HG02763 (cell line): Measurements from ENCODE around the gene POLR1B.
"Not testable (repeated sequence)": the region's sequence is repeated elsewhere in the genome, so short reads cannot be mapped to it uniquely, and the experiment has no call there.

Source experiments
- ATAC-seq: cut with Tn5 transposase; IDR thresholded peaks from one replicate; pipeline ENCODE4 v1.9.1; 2021; ENCODE audit warnings: mild to moderate bottlenecking, moderate library complexity; ENCODE audit not compliant: unreplicated experiment

The POLR1B gene

DNA sequence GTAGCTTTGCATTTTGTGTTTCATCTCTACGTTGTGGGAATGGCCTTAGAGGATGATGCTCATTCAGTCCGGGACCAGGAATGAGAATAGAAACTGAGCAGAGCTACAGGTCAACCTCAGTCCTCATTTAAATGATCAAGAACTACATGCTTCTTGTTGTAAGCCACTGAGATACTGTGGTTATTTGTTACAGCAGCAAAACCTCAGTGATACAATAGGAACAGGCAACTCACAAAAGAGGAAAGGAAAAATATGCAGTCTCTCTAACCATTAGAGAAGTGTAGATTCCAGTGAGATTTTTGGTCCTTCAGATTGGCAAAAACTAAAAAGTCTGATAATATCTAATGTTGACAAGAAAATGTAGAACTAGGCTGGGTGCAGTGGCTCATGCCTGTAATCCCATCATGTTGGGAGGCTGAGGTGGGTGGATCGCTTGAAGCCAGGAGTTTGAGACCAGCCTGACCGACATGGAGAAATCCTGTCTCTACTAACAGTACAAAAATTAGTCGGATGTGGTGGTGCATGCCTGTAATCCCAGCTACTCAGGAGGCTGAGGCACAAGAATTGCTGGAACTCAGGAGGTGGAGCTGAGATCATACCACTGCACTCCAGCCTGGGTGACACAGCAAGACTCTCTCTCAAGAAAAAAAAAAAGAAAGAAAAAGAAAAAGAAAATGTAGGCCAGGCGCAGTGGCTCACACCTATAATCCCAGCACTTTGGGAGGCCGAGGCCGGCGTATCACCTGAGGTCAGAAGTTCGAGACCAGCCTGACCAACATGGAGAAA is 55.5 kb downstream of the POLR1B start:
- ATAC-seq: no peak

GRCh38 chr2:112600634-112601033 is 58.4 kb downstream of the POLR1B start:
- no peak for ATAC-seq

DNA sequence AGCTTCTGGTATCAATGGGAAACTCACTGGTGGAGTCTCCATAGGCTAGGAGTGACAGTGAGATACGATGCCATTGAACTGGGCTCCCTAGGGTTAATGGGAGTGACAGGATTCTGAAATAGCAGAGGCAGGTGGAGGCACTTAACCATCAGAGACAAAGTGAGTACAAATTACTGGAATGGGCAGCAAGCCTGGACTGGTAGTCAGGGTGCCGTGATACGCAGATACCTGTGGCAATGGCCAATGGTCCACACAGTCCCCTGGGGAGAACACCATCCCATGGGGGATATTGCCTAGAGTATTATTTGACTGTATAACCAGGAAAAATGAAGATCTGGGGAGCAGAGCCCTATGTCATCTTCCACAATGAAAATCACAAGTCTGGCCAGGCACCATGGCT is 59.5 kb downstream of the POLR1B start:
- no peak for ATAC-seq

DNA sequence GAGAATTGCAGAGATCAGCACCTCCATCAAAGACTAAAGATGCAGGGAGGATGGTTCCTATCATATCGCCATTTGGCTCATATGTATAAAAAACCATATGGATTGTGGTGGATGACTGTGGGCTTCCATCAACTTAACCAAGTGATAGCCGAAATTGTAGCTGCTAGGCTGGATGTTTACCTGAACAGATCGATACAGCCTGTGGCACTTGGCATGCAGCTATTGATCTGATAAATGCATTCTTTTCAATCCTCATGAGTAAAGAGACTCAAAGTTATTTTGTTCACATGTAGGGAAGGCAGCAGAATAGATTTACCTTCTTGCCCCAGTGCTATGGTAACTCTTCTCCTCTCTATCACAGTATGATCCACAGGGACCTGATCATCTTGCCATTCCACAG is 60.7 kb downstream of the POLR1B start:
- no peak for ATAC-seq

GRCh38 chr2:112603731-112604130 is 61.5 kb downstream of the POLR1B start:
- no peak for ATAC-seq

DNA sequence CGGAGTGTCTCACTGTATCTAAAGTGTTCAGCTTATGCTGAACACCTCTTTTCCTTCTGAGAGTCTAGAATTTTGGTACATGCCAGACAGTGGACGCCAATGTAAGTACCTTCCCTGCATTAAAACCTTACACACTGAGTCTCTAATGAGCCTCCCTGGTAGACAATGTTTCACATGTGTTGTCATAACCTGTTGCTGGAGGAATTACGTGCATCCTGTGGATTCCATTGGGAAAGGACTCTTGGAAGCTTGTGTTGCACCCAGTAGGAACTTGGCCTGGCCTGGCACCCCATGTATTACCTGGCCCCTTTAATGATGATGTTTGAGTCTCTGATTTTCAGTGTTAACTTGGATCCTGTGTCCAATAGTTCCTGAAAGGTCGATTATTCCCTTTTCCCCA is 62.7 kb downstream of the POLR1B start:
- ATAC-seq: no peak

DNA sequence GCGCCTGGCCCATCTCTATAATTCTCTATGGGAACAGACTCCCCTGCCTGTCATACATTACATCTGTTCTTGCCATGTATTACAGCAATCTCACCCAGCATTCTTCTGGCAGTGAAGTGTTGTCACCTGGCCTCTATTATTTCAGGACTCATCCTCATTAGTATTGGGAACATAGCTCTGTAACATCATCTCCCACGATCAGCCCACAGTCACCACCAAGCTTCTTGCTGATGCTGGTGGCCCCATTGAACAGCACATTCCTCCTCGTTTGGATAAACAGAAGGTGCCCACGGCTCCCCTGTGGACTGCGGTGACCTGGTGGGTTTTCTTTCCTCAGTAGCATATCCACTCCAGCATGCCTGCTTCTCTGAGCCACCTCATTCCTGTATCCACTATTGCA is 63.7 kb downstream of the POLR1B start:
- ATAC-seq: no peak

DNA sequence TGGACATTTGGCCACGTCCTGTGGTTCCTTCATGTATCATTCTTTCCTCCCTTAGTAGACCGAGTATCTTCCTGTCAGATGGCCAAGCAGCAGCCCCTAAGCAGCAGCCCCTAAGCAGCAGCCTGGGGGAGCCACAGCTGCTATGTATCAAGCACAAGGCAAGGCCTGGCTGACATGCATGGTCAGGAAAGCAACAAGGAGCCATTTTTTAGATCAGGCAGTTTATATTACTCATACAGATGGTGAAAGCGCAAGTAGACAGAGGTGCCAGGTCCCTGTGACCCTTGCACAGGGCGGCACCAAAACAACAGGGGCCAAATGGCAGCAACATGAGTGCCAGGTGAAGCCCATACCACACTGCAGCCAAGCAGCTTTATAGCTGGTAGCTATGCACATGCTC is 64.3 kb downstream of the POLR1B start:
- ATAC-seq: no peak

DNA sequence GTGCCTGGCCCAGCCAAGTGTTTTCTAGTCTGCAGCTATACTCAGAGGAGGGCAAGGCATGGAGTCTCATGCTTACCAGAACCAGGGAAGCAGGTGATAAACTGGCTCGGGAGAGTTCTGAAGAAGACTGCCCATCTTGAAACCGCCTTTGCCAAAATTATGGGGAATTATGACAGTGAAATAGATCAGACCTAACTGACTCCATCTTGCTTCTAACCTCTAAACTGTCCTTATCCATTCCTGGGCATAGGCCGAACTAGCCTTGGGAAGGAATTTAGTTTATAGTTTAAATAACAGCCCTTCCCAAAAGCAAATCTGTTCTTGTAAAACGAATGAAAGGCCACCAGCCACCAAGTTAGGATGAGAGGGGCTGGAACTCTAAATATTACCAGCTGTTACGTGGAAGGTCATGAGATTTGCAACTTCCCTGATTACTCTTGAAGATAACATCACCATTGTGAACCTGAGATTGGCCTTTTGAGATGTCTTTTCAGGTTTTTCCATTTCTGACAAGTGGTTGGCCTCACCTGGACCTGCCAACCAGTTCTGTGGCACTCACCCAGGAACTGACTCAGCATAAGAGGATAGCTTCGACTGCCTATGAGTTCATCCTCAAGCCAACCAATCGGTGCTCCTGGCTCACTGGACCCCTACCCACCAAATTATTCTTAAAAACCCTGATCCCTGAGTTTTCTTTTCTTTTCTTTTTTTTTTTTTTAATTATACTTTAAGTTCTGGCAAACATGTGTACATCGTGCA is 65.6 kb downstream of the POLR1B start:
- no peak for ATAC-seq

- not testable (repeated sequence) for ATAC-seq
These were observed 67.1 kb downstream of the POLR1B start for GRCh38 chr2:112609320-112609719.

DNA sequence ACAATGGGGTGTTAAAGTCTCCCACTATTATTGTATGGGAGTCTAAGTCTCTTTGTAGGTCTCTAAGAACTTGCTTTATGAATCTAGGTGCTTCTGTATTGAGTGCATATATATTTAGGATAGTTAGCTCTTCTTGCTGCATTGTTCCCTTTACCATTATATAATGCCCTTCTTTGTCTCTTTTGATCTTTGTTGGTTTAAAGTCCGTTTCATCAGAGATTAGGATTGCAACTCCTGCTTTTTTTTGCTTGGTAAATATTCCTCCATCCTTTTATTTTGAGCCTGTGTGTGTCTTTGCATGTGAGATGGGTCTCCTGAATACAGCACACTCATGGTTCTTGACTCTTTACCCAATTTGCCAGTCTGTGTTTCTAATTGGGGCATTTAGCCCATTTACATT is 70.0 kb downstream of the POLR1B start:
- ATAC-seq: not testable (repeated sequence)

- no peak for ATAC-seq
These were observed 72.1 kb downstream of the POLR1B start for GRCh38 chr2:112614201-112614840.

DNA sequence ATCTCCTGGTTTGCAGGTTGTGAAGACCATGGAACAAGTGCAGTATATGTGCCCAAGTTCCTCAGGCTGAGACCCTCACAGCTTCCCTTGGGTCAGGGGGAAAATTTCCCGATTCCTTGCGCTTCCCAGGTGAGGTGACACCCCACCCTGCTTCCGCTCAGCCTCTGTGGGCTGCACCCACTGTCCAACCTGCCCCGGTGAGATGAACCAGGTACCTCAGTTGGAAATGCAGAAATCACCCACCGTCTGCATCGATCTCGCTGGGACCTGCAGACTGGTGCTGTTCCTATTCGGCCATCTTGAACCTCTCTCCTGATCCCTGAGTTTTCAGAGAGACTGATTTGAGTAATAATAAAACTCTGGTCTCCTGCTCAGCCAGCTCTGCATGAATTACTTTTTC is 72.8 kb downstream of the POLR1B start:
- ATAC-seq: no peak

GRCh38 chr2:112615798-112616197 is 73.5 kb downstream of the POLR1B start:
- not testable (repeated sequence) for ATAC-seq

GRCh38 chr2:112618383-112618782 is 76.1 kb downstream of the POLR1B start:
- ATAC-seq: no peak

DNA sequence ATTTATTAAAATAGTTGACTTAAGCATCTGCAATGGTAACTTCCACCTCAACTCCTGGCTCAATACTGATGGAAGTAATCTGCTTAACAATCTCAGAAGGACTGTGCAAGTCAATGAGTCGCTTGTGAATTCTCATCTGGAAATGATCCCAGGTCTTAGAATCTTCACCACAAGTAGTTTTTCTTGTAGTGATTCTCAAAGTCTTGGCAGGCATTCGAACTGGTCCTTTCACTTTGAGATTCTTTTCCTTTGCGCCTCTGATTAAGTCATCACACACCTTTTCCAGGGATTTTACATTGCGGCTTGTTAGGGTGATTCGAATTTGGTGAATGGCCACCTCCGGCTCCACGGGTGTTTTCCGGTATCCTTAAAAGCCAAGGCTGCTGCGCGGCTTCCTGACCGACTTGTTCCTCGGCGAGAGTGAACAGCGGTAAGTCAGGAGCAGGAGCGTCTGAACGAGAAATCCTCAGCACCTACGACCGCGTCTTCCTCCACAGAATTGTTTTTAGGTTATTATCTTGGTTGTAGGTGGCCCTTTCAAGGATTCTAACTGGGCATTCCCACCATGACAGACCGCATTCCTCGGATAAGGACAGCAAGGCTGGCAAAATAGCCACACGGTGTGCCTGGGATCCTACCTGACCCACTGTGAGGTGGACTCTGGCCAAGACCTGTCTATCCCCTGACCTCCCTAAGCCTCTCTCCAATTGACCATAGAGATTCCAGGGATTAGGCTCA is 79.7 kb downstream of the POLR1B start:
- ATAC-seq: no peak

GRCh38 chr2:112622528-112622849 is 80.2 kb downstream of the POLR1B start:
- ATAC-seq: no peak

DNA sequence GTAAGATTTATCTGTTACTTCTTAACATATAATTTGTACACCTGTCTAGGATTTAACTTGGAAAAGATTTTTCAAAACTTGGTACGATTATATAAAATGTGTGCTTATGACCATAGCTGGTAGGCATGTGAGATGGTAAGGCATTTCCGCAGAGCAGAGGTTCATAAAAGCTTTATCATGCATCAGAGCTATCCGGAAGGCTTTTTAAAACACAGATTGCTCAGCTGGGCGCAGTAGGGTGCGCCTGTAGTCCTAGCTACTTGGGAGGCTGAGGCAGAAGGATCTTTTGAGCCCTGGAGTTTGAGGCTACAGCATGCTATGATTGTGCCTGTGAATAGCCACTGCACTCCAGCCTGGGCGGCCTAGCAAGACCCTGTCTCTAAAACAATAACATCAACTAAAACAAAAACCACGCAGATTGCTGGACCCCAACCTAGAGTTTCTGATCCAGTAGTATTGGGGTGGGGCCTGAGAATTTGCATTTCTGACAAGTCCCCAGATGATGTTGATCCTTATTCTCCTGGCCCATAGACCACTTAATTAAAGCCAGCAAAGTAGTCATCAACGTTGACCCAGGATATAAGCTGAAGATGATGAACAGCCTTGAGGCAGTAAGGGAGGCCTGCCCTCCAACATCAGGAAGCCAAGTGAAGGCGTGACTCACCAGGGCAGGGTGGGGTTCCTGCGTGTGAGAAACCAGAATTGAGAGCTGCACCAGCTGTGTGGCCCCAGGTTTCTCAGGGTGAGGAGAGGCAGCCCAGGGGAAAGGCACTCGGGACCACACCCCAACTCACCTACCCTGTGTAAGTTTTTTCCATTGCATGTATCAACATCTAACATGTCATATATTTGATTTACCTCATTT is 81.9 kb downstream of the POLR1B start:
- ATAC-seq: no peak

GRCh38 chr2:112625474-112626114 is 83.3 kb downstream of the POLR1B start:
- ATAC-seq: no peak

DNA sequence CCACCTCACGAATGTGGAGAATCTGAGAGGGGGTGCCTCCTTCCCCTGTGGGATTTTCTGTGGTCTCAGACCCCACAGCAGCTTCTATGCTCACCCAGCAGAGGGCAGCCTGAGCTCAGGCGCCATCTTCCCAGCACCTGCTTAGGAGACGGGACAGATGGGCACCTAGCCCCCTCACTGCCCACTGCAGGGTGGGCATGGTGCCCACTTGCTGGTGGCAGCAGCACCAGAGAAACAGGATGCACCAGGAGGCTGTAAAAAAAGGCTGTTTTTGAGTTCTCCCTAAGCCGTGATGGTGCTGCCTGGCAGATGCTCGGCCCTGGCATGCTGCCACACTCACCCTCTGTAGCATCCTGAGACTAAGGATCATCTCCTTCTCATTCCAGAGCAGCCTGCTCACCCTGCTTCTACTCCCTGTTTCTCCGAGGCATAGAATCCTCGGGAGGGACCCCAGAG is 84.4 kb downstream of the POLR1B start:
- no peak for ATAC-seq
